ENCODE results near the gene GAS2L3. TPM values are rescaled to one million over a fixed set of nuclear protein-coding genes. Genes with fewer than 3 reads are reported as not detected.

The GAS2L3 gene
- total RNA-seq, 1 experiment from 2014 or later = 11.7 TPM

GRCh38 chr12:100554608-100555077 is 18.8 kb upstream of the GAS2L3 start:
- H2AK5ac ChIP-seq (ENCODE audit: insufficient read length, low read length) = no peak overlapping the region
- H3K4me1 ChIP-seq (ENCODE audit: insufficient read depth, low read length) = no peaks in the 10 kb centered on the region
- H3K14ac ChIP-seq (ENCODE audit: insufficient read depth, low read length) = no peak overlapping the region
- H4K20me1 ChIP-seq (ENCODE audit: control insufficient read depth, insufficient read depth, insufficient read length) = no peaks in the 10 kb centered on the region
- no peak overlapping the region for H2BK20ac ChIP-seq (ENCODE audit: low read depth, low read length, poor library complexity, severe bottlenecking)
- H2AFZ ChIP-seq (ENCODE audit: low read length) = no peak overlapping the region
- no peaks in the 10 kb centered on the region for H3K27me3 Mint-ChIP-seq (ENCODE audit: low read depth)
- H3K9me3 ChIP-seq (ENCODE audit: control insufficient read depth, low read depth, low read length) = no peaks in the 10 kb centered on the region
- no peak overlapping the region for H2BK120ac ChIP-seq (ENCODE audit: low read depth, low read length, poor library complexity, severe bottlenecking)
- no peak overlapping the region for H3K27ac ChIP-seq (ENCODE audit: insufficient read length, low read depth, low read length)
- no peaks in the 10 kb centered on the region for H3K79me2 ChIP-seq (ENCODE audit: insufficient read depth, low read length)
- H3K4ac ChIP-seq (ENCODE audit: low read depth, low read length) = no peak overlapping the region
- no peak overlapping the region for H3K18ac ChIP-seq (ENCODE audit: insufficient read length, low read depth, low read length)
- no peak overlapping the region for H2BK5ac ChIP-seq (ENCODE audit: insufficient read length, low read length)
- no peak overlapping the region for H3K4me3 Mint-ChIP-seq
- H3K23ac ChIP-seq (ENCODE audit: insufficient read length, low read depth, low read length) = no peak overlapping the region
- H3K36me3 Mint-ChIP-seq (ENCODE audit: insufficient read depth in 1 of 3, low read depth in 3 of 3) = no peaks in the 10 kb centered on the region
- no peak overlapping the region for H3K56ac ChIP-seq (ENCODE audit: insufficient read length, low read depth, low read length)
- H4K5ac ChIP-seq (ENCODE audit: insufficient read length, low read depth, low read length) = no peak overlapping the region
- no peak overlapping the region for H3K9ac ChIP-seq (ENCODE audit: extremely low read depth, insufficient read length, low read length)
- H3K4me2 ChIP-seq (ENCODE audit: insufficient read depth, insufficient read length, low read length) = no peak overlapping the region
- no peak overlapping the region for H3T11ph ChIP-seq (ENCODE audit: low read length)
- no peaks in the 10 kb centered on the region for H3K23me2 ChIP-seq (ENCODE audit: insufficient read length, low read depth, low read length, poor library complexity, severe bottlenecking)
- no peak overlapping the region for H4K91ac ChIP-seq (ENCODE audit: insufficient read length, low read depth, low read length)
- no peak overlapping the region for H2BK12ac ChIP-seq (ENCODE audit: insufficient read length, low read depth, low read length)
- H3K4me1 Mint-ChIP-seq = no peaks in the 10 kb centered on the region
- no peak overlapping the region for H4K8ac ChIP-seq (replicated peaks; ENCODE audit: insufficient read length, low read depth, low read length)
- whole genome bisulfite sequencing (ENCODE audit: extremely low coverage, insufficient read length, low lambda C conversion rate) = no CpG with 5 or more reads among the region's 1 CpG
- H3K27ac Mint-ChIP-seq = no peak overlapping the region
- DNase-seq = peak; percentile 56
- no peaks in the 10 kb centered on the region for H3K27me3 ChIP-seq (ENCODE audit: insufficient read depth, low read length)
- H3K9me3 Mint-ChIP-seq = no peaks in the 10 kb centered on the region; a peak in 1 of 5 replicates
- TF ChIP-seq CTCF (conservative IDR thresholded peaks at IDR 0.05) = peak; percentile 98
- no peak overlapping the region for H2BK15ac ChIP-seq (ENCODE audit: low read depth, low read length)
- H3K79me1 ChIP-seq (ENCODE audit: insufficient read depth, low read depth, low read length, poor library complexity, severe bottlenecking) = no peaks in the 10 kb centered on the region

Measured in H9 (cell line).